ENCODE measurements around the gene ANKRD50. TPM values are rescaled to one million over a fixed set of nuclear protein-coding genes. Genes with fewer than 3 reads are reported as not detected.

Gene ANKRD50
- total and polyA plus RNA-seq, 2 of the 13 experiments (the other 11 are each of a cell fraction or from before 2014, with no cell fraction given): 2.4 to 4.4 TPM

GRCh38 chr4:124712372-124713184, at the start of gene ANKRD50 (continued):
- TF ChIP-seq CENPT (CRISPR knock-in tag; IDR thresholded peaks at IDR 0.05; ENCODE audit: low read depth) (no peak), TIGD3 (CRISPR knock-in tag; IDR thresholded peaks at IDR 0.05; ENCODE audit: borderline replicate concordance) (0 out of 2 replicates have a peak, but pooled peaks have one; percentile 38), NR1H2 (CRISPR knock-in tag; IDR thresholded peaks at IDR 0.05; ENCODE audit: borderline replicate concordance, low read depth) (no peak), ZBTB2 (CRISPR knock-in tag; IDR thresholded peaks at IDR 0.05; ENCODE audit: low read depth) (peak; percentile 46; the same call in 1 of the 2 replicates), ZNF878 (CRISPR knock-in tag; IDR thresholded peaks at IDR 0.05) (peak; percentile 74; the same call in 1 of the 2 replicates), ZNF547 (CRISPR knock-in tag; IDR thresholded peaks at IDR 0.05) (0 out of 2 replicates have a peak, but pooled peaks have one; percentile 10), ATF7 (IDR thresholded peaks at IDR 0.05) (no peak), ATF7 (CRISPR knock-in tag; IDR thresholded peaks at IDR 0.05) (no peak), SNAPC4 (CRISPR knock-in tag; IDR thresholded peaks at IDR 0.05) (peak; percentile 59; the same call in 1 of the 2 replicates), ZFP36 (IDR thresholded peaks at IDR 0.05; ENCODE audit: borderline replicate concordance, low read depth, low read length, partially characterized antibody) (no peak), PREB (CRISPR knock-in tag; IDR thresholded peaks at IDR 0.05) (no peak), CHCHD3 (CRISPR knock-in tag; IDR thresholded peaks at IDR 0.05) (no peak), SMC3 (IDR thresholded peaks at IDR 0.05; ENCODE audit: low read length) (no peak), KDM4B (CRISPR knock-in tag; IDR thresholded peaks at IDR 0.05) (no peak), TFDP1 (CRISPR knock-in tag; IDR thresholded peaks at IDR 0.05; ENCODE audit: borderline replicate concordance) (no peak)
